CD4-positive, alpha-beta T cell treated with Interleukin-12 subunit alpha and Interleukin-12 subunit beta, for 1 hour (primary cell): ENCODE data around the gene ALOX15B.
"Not testable (repeated sequence)": the region's sequence is repeated elsewhere in the genome, so short reads cannot be mapped to it uniquely, and the experiment has no call there.

Experiments
- DNase-seq: peaks from one replicate; pipeline ENCODE4 v3.0.0-alpha.2; 2020

Gene ALOX15B

DNA sequence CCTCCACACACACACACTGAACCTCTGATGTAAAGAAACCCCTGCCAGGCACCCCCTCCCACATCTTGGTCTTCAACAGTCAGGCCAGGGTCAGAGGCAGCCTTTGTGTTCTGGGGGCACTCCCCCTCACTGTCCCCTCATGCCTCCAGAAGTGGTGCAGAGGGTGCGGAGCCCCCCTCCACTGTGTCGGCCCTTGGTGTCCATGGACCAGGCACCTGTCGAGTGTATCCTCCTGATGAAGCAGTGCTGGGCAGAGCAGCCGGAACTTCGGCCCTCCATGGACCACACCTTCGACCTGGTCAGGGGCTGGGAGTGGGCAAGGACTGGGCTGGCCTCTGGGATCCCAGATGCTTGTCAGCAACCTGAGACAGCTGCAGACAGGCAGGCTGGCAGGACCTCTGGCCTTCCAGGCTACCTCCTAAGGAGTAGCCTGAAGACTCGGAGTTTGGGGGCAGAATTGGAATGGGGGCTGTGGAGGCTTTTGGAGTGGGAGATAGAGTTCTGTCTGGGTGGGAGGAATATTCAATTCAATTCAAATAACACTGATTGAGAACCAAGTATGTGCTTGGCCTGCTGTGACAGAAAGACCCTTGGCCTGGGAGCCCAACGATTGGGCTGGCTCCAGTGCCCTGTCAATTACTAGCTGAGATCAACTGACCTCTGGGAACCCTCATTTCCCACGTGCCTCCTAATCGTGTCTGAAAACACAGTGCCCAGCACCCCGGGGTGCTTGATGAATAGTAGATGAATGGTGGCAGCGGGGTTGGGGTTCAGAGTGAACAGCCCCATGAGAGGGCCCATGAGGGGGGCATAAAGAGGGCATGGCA, 24.9 kb upstream of the ALOX15B start:
- no peak for DNase-seq

DNA sequence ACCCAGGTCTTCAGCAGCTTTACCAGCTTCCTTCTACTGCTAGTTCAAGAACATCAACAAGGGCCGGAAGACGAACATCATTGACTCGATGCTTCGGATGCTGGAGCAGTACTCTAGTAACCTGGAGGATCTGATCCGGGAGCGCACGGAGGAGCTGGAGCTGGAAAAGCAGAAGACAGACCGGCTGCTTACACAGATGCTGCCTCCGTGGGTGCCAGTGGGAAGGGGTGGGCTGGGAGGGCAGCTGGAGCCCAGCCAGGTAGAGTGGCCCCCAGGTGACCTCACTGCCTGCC, 24.4 kb upstream of the ALOX15B start:
- DNase-seq: no peak

DNA sequence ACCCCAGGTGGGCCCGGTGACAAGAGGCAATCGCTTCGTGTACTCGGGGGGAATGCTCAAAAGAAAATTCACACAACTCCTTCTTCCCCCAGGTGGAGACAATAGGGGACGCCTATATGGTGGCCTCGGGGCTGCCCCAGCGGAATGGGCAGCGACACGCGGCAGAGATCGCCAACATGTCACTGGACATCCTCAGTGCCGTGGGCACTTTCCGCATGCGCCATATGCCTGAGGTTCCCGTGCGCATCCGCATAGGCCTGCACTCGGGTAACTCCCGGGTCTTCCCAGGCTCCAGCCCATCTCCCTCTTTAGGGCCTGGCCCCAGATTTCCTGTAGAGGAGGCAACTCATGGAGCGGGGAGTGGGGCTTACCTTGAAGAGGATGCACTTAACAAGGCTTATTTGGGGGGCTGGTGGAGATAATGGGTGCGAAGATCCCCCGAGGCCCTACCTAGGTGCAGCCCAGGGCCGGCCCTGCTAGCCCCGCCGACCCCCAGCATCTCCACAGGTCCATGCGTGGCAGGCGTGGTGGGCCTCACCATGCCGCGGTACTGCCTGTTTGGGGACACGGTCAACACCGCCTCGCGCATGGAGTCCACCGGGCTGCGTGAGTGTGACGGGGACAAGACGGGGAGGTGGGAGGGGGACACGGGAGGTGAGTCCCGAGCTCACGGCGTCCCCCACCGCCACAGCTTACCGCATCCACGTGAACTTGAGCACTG, 23.5 kb upstream of the ALOX15B start:
- DNase-seq: no peak

DNA sequence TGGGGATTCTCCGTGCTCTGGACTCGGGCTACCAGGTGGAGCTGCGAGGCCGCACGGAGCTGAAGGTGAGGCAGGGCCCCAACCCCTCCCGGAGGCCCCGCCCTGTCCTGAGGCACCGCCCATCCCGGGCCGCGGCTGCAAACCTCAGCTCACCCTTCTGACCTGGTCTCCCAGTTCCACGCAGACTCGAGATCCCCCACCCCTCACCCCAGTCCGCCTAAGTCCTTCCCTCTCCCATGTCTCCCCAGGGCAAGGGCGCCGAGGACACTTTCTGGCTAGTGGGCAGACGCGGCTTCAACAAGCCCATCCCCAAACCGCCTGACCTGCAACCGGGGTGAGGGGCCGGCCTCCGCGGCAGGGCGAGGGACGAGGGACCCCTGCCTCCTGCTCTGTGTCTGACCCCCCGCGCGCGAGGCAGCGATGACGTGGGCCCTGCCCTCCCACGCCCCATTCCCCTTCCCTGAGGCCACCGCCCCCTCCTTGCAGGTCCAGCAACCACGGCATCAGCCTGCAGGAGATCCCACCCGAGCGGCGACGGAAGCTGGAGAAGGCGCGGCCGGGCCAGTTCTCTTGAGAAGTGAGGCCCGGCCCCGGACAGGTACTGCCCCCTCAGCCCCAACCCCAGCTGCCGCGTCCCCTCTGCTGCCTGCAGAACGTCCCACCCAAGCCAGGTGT, 22.8 kb upstream of the ALOX15B start:
- no peak for DNase-seq

DNA sequence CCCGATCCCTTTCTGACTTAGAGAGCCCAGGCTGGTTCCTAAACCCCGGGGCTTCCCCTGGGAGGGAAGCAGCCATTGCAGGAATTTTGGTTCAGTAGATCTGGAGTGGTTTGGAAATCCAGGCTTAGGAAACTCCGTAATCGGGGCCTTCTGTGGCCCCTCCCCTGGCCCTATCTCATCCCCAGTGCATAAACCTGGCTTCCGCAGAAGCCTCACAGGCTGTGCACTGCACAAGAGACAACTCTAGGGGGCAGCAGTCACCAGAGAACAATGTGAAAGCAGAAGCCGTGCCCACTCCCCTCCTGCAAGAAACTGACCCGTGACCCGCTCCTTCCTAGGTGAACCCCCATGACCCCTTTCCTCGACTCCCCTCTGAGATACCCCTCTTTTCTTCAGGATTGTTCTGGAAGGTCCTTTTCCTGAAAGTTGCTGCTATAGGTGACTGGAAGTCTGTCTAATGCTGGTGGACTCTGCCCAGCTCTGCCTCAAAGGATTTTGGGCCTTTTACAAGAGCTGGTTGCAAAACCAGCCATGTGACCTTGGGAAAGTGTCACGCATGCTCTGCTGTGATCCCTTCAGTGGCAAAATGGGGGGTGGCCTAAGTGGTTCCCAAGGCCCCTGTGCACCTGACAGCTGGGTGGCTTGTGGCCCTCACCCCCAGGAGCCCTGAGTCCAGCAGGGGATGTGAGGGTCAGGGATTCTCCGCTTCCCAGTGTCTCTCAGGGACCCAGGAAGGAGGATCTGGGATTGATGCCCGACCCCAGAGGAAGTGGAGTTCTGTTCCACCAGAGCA, 22.0 kb upstream of the ALOX15B start:
- DNase-seq: peak; percentile 61

DNA sequence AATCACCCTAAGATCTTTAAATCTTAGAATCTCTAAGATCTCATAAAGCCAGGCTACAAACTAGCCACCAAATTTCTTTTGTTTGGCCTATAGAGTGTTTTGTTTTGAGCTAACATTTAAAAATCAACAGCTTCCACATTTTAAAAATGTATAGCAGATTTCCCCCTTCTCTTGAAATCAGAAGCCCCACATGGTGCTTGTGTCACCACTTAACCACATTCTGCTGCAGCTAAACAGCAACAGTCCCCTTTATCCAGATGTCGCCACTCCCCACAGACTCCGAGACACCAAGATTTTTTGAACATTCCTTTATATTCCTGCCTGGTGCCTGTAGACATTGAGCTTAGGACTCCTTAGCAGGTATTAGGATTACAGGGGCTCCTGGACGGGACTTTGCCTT, 20.4 kb upstream of the ALOX15B start:
- DNase-seq: no peak

DNA sequence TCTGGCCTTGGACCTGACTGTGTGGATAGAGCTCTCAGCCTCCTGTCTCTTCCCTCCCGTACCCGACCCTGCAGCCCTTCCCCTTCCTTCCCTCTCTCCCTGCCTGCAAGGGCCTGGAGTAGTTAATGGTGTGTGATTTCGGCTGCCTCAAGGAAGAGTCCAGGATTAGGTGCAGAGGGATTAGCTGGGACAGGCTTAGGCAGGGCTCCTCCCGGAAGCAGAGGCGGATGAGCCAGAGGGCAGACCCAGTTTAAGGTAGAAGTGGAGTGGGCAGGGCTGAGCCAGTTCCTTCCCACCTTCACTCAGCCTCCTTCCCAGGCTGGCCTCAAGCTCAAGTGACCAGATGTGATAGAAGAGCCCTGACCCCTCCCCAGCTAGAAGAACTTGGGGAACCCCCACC, 19.7 kb upstream of the ALOX15B start:
- no peak for DNase-seq

DNA sequence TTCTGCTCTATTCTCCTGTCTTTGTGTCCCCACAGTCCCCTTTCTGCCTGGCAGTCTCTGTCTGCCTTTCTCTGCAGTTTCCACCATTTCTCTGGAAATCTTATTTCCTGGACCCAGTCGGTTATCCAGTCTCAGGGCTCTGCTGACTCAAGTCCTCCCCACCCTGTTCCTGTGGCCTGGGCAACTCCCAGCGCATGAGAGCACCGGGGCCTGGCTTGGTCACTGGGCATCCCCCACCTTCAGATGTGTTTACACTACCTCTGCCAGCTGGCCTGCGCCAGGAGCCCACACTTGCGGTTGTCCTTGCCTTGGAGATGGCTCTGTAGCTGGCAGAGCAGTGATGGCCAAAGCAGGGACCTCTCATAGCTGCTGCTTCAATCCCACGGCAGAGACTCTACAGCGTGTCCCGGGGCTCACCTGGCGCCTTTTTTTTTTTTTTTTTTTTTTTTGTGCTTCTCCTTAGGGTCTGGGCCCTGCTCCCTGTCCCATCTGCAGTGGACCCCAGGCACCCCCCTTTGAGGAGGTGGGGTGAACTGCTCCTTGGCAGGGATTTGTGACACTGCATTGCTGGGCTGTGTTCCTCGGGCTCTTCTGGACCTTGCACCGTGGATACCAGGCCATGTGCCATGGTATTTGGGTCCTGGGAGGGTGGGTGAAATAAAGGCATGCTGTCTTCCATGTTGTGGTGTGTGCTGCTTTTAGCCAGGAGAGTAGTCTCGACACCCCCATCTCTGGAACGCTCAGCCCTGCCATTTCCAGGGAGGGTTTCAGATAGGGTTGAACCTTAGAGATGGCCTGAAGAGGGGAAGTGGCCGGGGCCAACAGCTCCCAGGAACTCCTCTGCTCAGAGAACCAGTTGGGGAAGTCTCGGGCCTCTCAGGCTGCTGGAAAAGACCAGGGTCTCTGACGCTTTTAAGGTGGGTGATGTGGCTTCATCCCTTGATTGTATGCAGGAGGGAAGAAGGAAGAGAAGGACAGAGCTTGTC, 18.9 kb upstream of the ALOX15B start:
- DNase-seq: no peak

DNA sequence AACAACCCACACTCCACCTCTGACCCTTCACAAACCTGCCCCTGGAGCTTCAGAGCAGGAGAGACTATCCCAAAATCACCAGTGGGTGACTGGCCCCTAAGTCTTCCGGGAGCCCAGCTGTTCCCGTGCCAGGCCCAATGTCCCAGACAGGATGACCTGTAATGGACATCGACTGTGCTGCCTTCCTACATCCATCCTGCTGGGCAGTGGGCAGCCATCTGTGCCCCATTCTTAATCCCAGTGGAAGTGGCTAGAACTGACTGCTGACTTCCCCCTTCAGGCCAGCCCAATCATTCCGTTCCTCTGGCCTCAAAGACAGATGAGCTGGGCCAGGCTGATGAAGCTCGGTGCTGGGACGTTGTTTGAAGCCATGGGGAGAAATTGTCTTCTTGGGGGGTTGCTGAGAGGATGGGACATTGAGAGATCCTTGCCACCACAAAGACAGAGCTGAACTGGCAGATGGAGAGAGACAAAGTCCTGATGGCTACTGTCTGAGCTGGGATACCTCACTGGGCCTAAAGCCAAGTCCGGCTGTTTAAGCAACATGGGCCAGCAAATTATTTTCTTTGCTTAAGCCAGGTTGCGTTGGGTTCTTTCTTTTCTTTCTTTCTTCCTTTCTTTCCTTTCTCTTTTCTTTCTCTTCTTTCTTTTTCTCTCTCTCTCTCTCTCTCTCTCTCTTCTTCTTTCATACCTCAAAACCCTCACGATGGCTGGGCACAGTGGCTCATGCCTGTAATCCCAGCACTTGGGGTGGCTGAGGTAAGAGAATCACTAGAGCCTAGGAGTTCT, 17.9 kb upstream of the ALOX15B start:
- no peak for DNase-seq

DNA sequence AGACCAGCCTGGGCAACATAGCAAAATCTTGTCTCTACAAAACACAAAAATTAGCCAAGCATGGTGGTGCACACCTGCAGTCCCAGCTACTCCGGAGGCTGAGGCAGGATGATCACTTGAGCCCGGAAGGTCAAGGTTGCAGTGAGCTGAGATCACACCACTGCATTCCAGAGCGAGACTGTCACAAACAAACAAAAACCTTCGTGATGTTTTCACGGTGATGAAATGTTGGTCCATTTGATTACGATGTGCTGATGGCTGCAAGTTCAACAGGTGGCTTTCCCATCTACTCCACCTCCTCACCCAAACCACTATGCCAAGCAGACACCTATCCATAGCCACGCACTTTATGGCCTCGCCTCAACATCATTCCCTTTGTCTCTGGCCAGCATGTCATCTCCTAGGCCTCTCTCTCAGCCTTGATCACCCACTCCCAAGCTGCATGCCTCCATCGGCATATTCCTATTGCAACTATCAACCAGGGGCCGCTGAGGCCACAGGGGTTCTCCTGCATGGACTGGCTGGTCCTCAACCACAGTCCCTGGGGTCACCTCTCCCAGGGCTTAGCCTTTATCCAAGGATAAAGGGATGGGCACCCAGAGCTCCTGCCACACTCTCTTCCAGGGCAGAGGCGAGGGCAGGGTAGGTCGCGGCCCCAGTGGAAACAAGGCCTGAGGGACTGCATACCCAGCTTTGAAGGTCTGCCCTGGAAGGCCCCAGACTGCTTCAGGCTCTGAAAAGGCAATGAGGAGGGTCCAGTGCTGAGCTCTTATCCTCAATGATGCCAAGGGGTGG, 17.1 kb upstream of the ALOX15B start:
- DNase-seq: no peak

DNA sequence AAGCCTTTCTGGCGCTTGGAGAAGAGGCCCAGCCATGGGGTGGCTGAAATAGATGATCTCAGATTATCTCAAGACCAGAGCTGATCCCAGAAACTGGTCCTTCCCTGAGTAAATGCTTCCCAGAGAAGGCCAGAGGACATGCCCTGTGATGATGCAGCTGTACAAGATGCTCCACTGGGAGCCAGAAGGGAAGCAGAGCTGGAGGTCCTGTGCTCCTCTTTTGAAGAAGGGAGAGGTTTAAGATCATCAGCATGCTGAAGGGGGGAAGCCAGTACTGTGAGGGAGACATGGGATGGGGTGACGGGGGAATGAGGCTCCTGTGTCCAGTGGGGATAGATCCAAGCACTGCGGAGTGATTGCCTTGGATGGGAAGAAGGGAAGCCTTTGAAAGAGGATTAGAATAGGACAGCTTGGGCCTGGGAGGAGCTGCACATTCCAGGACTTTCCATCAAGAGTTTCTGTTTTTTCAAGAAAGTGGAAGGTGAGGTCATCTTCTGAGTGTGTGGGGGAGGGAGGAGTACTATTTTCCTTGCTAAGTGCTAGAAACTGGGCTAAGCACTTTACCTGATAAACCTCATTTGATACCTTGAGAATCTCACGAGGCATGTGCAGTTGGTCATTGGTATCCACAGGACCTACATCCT, 16.4 kb upstream of the ALOX15B start:
- no peak for DNase-seq

DNA sequence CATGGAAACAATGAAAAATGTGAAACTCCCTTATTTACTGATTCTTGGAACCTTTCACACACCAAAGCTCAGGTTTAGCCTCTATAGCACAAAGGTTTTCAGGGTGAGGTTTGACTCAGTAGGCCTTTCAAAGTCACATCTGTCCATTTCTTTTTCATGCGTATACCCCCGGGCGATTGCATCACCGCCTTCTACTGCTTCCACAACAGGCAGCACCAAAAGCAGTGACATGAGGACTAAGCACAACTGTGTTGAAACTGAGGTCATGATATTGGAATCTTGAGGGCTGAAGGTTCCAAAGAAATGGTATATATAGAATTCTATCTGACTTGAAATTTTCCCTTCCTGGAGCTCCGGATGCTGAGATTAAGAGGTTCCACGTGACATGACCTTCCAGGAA, 14.7 kb upstream of the ALOX15B start:
- not testable (repeated sequence) for DNase-seq

DNA sequence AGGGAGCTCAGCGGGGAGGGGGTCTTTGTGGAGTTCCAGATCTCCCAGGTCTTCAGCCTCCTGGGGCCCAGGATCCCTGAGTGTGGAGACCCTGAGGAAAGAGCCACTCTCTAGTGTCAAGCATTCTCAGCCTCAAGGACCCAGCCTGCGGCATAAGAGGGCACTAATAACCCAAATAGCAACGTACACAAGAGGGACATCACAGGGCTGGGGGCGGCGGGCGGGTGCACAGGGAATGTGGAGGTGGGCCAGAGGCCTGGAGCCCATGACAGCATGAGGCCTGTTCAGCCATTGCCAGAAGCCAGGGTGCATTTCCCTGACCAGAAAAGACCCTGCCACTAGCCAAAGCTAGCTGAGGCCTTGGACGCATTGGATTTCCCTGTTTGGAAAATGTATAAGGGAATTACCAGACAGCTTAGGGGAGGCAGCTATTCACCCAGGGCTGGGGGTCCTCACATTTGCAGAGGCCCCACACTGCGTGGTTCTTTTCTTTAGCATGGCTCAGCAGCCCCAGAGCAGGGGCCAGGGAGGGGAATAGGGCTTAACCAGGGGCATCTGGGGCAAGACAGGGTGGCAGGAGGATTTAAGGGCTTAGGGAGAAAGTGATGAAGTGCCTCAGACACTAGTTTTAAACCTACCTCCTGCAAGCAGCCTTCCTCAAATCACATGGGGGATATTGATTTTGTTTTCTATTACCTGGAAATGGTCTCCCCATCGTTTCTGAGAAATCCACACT, 13.5 kb upstream of the ALOX15B start:
- no peak for DNase-seq

DNA sequence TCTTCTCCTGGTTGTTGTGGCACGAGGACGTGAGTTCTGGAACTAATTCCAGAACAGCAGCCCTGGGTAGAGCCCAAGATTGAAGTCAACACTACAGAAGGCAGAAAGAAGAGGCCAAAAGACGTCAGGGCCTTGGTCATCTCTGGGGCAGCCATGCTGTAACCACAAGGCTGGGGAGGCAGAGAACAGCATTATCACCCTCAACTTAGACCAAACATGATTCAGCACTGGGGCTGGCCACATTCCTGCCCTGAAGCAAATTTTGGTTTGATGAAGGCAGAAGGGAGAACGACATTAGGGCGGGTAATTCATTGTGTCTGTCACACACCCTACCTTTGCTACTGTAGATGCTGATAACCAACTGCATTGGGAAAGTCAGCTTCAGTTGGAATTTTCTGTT, 9.7 kb upstream of the ALOX15B start:
- DNase-seq: no peak

DNA sequence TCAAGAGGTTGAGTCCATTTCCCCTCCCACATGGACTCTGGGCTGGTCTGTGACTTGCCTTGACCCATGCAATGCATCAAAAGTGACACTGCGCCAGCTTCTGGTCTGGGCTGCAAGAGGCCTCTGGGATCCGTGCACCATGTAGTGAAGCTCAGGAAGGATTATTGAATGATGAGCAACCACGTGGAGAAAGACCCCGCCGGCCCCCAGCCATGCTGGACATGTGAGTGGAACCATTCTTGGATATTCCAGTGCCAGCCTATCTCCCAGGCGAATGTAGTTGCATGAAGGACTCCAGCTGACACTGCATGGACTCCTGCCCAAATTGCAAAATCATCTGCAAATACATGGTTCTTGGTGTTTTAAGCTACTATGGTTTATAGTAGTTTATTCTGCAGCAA, 7.6 kb upstream of the ALOX15B start:
- DNase-seq: no peak

DNA sequence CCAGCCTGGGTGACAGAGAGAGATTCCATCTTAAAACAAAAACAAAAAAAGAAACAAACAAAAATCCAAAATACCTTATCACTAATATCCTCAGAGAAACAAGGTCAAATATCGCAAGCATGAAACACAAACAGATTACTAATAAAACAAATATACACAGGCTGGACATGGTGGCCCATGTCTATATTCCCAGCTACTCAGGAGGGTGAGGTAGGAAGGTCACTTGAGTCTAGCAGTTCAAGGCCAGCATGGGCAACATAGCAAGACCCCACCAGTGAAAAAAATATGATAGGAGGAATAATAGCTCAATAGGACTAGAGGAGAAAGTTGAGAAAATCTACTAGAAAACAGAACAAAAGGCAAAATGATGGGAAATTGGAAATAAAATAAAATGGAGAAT, 6.9 kb upstream of the ALOX15B start:
- DNase-seq: no peak

DNA sequence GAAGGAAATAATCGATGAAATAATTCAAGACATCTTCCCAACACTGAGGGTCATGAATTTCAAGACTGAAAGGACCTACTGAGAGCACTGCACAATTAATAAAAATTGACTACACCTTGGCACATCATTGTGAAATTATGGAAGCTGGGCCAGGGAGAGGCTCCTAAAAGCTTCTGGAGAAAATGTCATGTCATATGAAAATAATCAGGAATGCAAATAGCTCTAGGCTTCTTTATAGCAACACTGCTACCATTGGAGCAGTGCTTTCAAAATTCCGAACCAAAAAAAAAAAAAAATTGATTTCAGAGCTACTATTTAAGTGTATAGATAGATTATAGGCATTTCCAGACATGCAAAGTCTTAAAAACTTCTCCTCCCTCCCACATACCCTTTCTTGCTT, 6.4 kb upstream of the ALOX15B start:
- no peak for DNase-seq

DNA sequence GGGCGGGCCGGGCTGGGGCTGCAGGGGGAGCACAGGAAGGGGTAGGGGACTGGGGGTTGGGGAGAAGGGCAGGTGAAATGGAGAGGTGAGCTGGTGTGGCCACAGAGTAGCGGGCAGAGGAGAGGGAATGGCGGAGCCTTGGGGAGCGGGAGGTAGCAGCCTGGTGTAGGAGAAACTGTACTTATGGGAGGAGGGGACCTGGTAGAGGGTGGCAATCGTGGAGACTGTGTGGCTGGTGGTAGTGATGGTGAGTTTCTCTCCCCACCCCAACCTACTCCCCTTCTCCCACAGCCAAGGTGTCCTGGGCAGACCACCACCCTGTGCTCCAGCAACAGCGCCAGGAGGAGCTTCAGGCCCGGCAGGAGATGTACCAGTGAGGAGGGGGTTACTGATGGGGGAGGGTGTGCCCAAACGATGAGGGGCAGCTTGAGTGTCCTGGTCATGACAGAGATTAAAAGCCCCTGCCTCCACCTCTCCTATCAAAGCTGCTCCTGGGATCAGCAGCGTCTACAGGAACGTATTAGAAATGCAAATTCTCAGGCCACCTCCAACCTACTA, 831 bp downstream of the ALOX15B start:
- DNase-seq: no peak
